Epithelial cell of prostate (primary cell): ENCODE results near the gene KRTAP19-2.
"Not testable (repeated sequence)": the region's sequence is repeated elsewhere in the genome, so short reads cannot be mapped to it uniquely, and the experiment has no call there.

ENCODE experiments used
- DNase-seq: peaks from one replicate; pipeline ENCODE4 v3.0.0-alpha.2; 2011; ENCODE audit warnings: low read depth, low spot score
- H3K27ac ChIP-seq: fragments of 450-650 bp; 2 replicates; pipeline ENCODE4 v1.5.1; 2017; ENCODE audit warnings: mild to moderate bottlenecking

The KRTAP19-2 gene

GRCh38 chr21:30487336-30487735 is at the start of gene KRTAP19-2:
Gene KRTAP19-2, minus strand, starts transcription at chr21:30487436. Its CDS starts 88 bp downstream, at chr21:30487348.
- H3K27ac ChIP-seq: no peak within 1 kb of the TSS
- DNase-seq: no peak

- DNase-seq: no peak
- no peak overlapping the region for H3K27ac ChIP-seq
Observed at GRCh38 chr21:30518876-30519275, 31.6 kb upstream of the KRTAP19-2 start.

- H3K27ac ChIP-seq: no peak overlapping the region
- no peak for DNase-seq
Observed at GRCh38 chr21:30515681-30516080, 28.4 kb upstream of the KRTAP19-2 start.

- not testable (repeated sequence) for H3K27ac ChIP-seq, DNase-seq
Observed at GRCh38 chr21:30505621-30506205, 18.5 kb upstream of the KRTAP19-2 start.

GRCh38 chr21:30502041-30502440 is 14.8 kb upstream of the KRTAP19-2 start, which contains the start of gene KRTAP19-5:
Gene KRTAP19-5, minus strand, starts transcription at chr21:30502141. Its CDS starts 51 bp downstream, at chr21:30502090.
- DNase-seq: no peak
- no peak within 1 kb of the TSS for H3K27ac ChIP-seq

- no peak within 1 kb of the TSS for H3K27ac ChIP-seq
- no peak for DNase-seq
Observed at GRCh38 chr21:30497065-30497464, 9.8 kb upstream of the KRTAP19-2 start, which contains the start of gene KRTAP19-4. Gene KRTAP19-4, minus strand, starts transcription at chr21:30497165. Its CDS starts 55 bp downstream, at chr21:30497110.

- DNase-seq: no peak
- no peak within 1 kb of the TSS for H3K27ac ChIP-seq
Observed at GRCh38 chr21:30491963-30492428, 4.8 kb upstream of the KRTAP19-2 start, which contains the start of gene KRTAP19-3. Gene KRTAP19-3, minus strand, starts transcription at chr21:30492013. Its CDS starts 56 bp downstream, at chr21:30491957.

- DNase-seq: no peak
- no peak overlapping the region for H3K27ac ChIP-seq
Observed at GRCh38 chr21:30486180-30486579, 1.1 kb downstream of the KRTAP19-2 start.

GRCh38 chr21:30482130-30482529 is 5.1 kb downstream of the KRTAP19-2 start:
- H3K27ac ChIP-seq: no peak overlapping the region

GRCh38 chr21:30480145-30480544 is 7.1 kb downstream of the KRTAP19-2 start, which contains the start of gene KRTAP19-1:
Gene KRTAP19-1, minus strand, starts transcription at chr21:30480367. Its CDS starts 50 bp downstream, at chr21:30480317.
- H3K27ac ChIP-seq: no peak within 1 kb of the TSS
- DNase-seq: peak; percentile 43

More at GRCh38 chr21:30482130-30482529, 5.1 kb downstream of the KRTAP19-2 start:
- DNase-seq: peak; percentile 60

- no peak for DNase-seq
- H3K27ac ChIP-seq: no peak overlapping the region
Observed at GRCh38 chr21:30479259-30479658, 8.0 kb downstream of the KRTAP19-2 start.

- peak; percentile 29 for DNase-seq
- peak overlapping the region; percentile 29 for H3K27ac ChIP-seq
Observed at GRCh38 chr21:30478004-30478403, 9.2 kb downstream of the KRTAP19-2 start.

GRCh38 chr21:30468900-30469714 is 18.1 kb downstream of the KRTAP19-2 start:
- no peak for DNase-seq

GRCh38 chr21:30463713-30464112 is 23.5 kb downstream of the KRTAP19-2 start:
- no peak for DNase-seq
- no peak overlapping the region for H3K27ac ChIP-seq

More at GRCh38 chr21:30468900-30469714, 18.1 kb downstream of the KRTAP19-2 start:
- no peak overlapping the region for H3K27ac ChIP-seq

GRCh38 chr21:30448514-30448913 is 38.7 kb downstream of the KRTAP19-2 start:
- DNase-seq: no peak
- H3K27ac ChIP-seq: no peak overlapping the region

- no peak overlapping the region for H3K27ac ChIP-seq
- DNase-seq: no peak
Observed at GRCh38 chr21:30447056-30447455, 40.2 kb downstream of the KRTAP19-2 start.

GRCh38 chr21:30444204-30444603 is 43.0 kb downstream of the KRTAP19-2 start:
- no peak for DNase-seq
- no peak overlapping the region for H3K27ac ChIP-seq

- no peak overlapping the region for H3K27ac ChIP-seq
- no peak for DNase-seq
Observed at GRCh38 chr21:30443226-30443625, 44.0 kb downstream of the KRTAP19-2 start.

- H3K27ac ChIP-seq: no peak within 1 kb of the TSS
- no peak for DNase-seq
Observed at GRCh38 chr21:30439975-30440374, 47.3 kb downstream of the KRTAP19-2 start, which contains the start of gene KRTAP15-1. Gene KRTAP15-1, plus strand, starts transcription at chr21:30440275. Its CDS starts 53 bp downstream, at chr21:30440328.
